ENCODE results near the gene ANKS6.

The ANKS6 gene

DNA sequence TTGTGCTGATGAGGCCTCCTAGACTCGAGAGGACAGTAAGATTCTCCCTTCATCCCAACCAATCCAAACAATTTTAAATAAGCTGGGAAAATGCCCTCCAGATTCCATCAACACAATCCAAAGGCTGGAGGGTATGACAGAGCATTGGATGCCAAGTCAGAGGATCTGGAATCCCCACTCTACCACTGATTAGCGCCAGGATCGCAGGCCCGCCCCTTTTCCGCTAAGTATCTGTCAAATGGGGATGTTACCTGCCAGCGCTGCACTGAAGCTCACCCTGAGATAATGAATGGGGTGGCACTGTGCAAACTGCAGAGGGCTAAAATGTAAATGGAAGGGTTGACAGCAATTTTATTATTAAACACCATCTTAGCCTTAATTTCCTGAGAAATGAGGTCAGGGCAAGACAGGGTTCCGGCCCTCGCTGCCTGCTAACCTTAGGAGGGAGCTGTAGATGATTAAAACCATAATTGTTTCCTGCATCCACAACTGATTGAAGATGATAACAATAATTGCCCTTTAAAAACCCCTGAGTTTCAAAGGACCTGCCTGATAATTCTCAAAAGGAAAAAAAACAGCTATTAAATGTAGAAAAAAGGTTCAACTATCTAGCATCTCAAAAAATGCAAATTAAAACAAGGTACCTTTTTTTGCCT is 56.0 kb downstream of the ANKS6 start:
- H3K4me3 ChIP-seq (replicated peaks; ENCODE audit: low read depth, low read length): no peak overlapping the region
- DNase-seq (ENCODE audit: low read depth): no peak
- TF ChIP-seq, protein P1, sequence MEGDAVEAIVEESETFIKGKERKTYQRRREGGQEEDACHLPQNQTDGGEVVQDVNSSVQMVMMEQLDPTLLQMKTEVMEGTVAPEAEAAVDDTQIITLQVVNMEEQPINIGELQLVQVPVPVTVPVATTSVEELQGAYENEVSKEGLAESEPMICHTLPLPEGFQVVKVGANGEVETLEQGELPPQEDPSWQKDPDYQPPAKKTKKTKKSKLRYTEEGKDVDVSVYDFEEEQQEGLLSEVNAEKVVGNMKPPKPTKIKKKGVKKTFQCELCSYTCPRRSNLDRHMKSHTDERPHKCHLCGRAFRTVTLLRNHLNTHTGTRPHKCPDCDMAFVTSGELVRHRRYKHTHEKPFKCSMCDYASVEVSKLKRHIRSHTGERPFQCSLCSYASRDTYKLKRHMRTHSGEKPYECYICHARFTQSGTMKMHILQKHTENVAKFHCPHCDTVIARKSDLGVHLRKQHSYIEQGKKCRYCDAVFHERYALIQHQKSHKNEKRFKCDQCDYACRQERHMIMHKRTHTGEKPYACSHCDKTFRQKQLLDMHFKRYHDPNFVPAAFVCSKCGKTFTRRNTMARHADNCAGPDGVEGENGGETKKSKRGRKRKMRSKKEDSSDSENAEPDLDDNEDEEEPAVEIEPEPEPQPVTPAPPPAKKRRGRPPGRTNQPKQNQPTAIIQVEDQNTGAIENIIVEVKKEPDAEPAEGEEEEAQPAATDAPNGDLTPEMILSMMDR (IDR thresholded peaks at IDR 0.05; ENCODE audit: low read length, missing control alignments): no peak

DNA sequence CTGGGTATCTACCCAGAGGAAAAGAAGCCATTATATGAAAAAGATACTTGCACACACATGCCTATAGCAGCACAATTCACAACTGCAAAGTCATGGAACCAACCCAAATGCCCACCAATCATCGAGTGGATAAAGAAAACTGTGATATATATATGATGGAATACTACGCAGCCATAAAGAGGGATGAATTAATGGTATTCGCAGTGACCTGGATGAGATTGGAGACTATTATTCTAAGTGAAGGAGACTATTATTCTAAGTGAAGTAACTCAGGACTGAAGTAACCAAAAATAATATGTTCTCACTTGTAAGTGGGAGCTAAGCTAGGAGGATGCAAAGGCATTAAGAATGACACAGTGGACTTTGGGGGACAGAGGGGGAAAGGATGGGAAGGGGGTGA is 57.6 kb downstream of the ANKS6 start:
- DNase-seq (ENCODE audit: low read depth): no peak
- no peak overlapping the region for H3K4me3 ChIP-seq (replicated peaks; ENCODE audit: low read depth, low read length)
- TF ChIP-seq, protein P1 (IDR thresholded peaks at IDR 0.05; ENCODE audit: low read length, missing control alignments): no peak

- no peak overlapping the region for H3K4me3 ChIP-seq (replicated peaks; ENCODE audit: low read depth, low read length)
- TF ChIP-seq, protein P1 (IDR thresholded peaks at IDR 0.05; ENCODE audit: low read length, missing control alignments): no peak
- no peak for DNase-seq (ENCODE audit: low read depth)
Observed at GRCh38 chr9:98736226-98736625, 60.1 kb downstream of the ANKS6 start.

GRCh38 chr9:98732801-98733200 is 63.6 kb downstream of the ANKS6 start:
- TF ChIP-seq, protein P1 (IDR thresholded peaks at IDR 0.05; ENCODE audit: low read length, missing control alignments): no peak
- DNase-seq (ENCODE audit: low read depth): no peak

DNA sequence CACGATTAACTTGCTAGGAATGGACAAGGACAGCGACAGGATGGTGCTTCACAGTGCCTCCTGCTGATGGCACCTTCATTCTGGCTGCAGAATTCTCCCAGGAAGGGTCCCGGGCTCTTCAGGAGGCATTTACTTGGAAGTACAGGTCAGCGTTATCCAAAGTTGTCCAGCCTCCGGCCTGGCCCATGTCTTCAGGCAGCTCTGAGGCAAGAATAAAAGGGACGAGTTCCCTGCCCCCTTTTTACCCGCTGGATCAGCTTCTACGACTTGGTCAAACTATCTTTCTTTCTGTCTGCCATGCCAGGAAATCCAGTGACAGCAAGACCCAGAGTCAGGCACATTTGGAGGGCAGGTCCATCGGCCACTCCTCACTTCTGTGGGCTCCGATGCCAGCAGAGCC is 64.3 kb downstream of the ANKS6 start:
- no peak for DNase-seq (ENCODE audit: low read depth)
- TF ChIP-seq, protein P1 (IDR thresholded peaks at IDR 0.05; ENCODE audit: low read length, missing control alignments): no peak
- no peak overlapping the region for H3K4me3 ChIP-seq (replicated peaks; ENCODE audit: low read depth, low read length)

More at GRCh38 chr9:98732801-98733200, 63.6 kb downstream of the ANKS6 start:
- H3K4me3 ChIP-seq (replicated peaks; ENCODE audit: low read depth, low read length): no peak overlapping the region

GRCh38 chr9:98730871-98731270 is 65.5 kb downstream of the ANKS6 start:
- DNase-seq (ENCODE audit: low read depth): no peak
- no peak overlapping the region for H3K4me3 ChIP-seq (replicated peaks; ENCODE audit: low read depth, low read length)
- TF ChIP-seq, protein P1 (IDR thresholded peaks at IDR 0.05; ENCODE audit: low read length, missing control alignments): no peak

DNA sequence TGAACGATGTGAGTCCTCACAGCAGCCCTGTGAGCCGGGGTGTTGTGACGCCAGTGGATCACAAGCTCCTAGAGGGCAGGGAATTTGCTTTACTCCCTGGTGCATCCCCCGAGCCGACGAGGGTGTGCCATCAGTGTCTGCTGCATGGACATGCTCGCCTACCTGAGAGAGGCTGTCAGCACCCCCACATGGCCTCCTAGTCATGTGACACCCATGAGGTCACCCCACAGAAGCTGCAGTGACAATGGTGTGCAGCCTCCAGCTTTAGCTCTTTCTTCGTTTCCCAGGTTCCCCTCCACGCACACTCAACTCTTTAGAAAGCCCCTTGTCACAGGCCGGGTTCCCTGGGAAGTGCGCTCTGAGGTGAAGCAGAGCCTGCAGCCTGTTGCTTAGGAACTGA is 67.9 kb downstream of the ANKS6 start:
- no peak overlapping the region for H3K4me3 ChIP-seq (replicated peaks; ENCODE audit: low read depth, low read length)
- no peak for DNase-seq (ENCODE audit: low read depth)
- TF ChIP-seq, protein P1 (IDR thresholded peaks at IDR 0.05; ENCODE audit: low read length, missing control alignments): no peak

All from fibroblast of pulmonary artery (primary cell).